Measurements from ENCODE around the gene HLA-E. TPM values are rescaled to one million over a fixed set of nuclear protein-coding genes. Genes with fewer than 3 reads are reported as not detected.

The HLA-E gene
- total RNA-seq, result 73.6 TPM
- polyA plus RNA-seq (ENCODE audit: insufficient read depth in 1 of 8, insufficient read length in 8 of 8, low replicate concordance in 1 of 8), result 10 to 100 TPM; 61.7 to 89.2 (median 77.8) TPM
- long read RNA-seq, donor 1, transcript HLA-E-201 (8 exons, 2,601 nt), result major isoform, 12 of 12 reads
- long read RNA-seq, donor 1, partial matches to known transcripts, result 0 of 12 reads
- long read RNA-seq, donor 1, other reads (novel, unspliced or antisense), result 0 of 12 reads
- long read RNA-seq, donor 2, partial matches to known transcripts, result 0 of 1 reads
- long read RNA-seq, donor 2, other reads (novel, unspliced or antisense), result 0 of 1 reads
- long read RNA-seq, donor 3, transcript HLA-E-201 (8 exons, 2,601 nt), result major isoform, 26 of 39 reads
- long read RNA-seq, donor 3, partial matches to known transcripts, result 12 of 39 reads
- long read RNA-seq, donor 3, other reads (novel, unspliced or antisense), result 0 of 39 reads
- long read RNA-seq, donor 4, transcript HLA-E-201 (8 exons, 2,601 nt), result major isoform, 12 of 18 reads
- long read RNA-seq, donor 4, partial matches to known transcripts, result 5 of 18 reads
- long read RNA-seq, donor 4, other reads (novel, unspliced or antisense), result 0 of 18 reads
- long read RNA-seq, donor 5, transcript HLA-E-201 (8 exons, 2,601 nt), result major isoform, 45 of 71 reads
- long read RNA-seq, donor 5, partial matches to known transcripts, result 24 of 71 reads
- long read RNA-seq, donor 5, other reads (novel, unspliced or antisense), result 0 of 71 reads
- long read RNA-seq, donor 6, transcript HLA-E-201 (8 exons, 2,601 nt), result major isoform, 29 of 37 reads
- long read RNA-seq, donor 6, partial matches to known transcripts, result 7 of 37 reads
- long read RNA-seq, donor 6, other reads (novel, unspliced or antisense), result 0 of 37 reads
- long read RNA-seq, donor 7, transcript HLA-E-201 (8 exons, 2,601 nt), result major isoform, 21 of 35 reads
- long read RNA-seq, donor 7, partial matches to known transcripts, result 8 of 35 reads
- long read RNA-seq, donor 7, other reads (novel, unspliced or antisense), result 6 of 35 reads
- long read RNA-seq, donor 8, transcript HLA-E-201 (8 exons, 2,601 nt), result major isoform, 9 of 50 reads
- long read RNA-seq, donor 8, partial matches to known transcripts, result 38 of 50 reads
- long read RNA-seq, donor 8, other reads (novel, unspliced or antisense), result 0 of 50 reads
- long read RNA-seq, donor 9, transcript HLA-E-201 (8 exons, 2,601 nt), result major isoform, 11 of 18 reads
- long read RNA-seq, donor 9, partial matches to known transcripts, result 5 of 18 reads
- long read RNA-seq, donor 9, other reads (novel, unspliced or antisense), result 0 of 18 reads
- long read RNA-seq, donor 10, transcript HLA-E-201 (8 exons, 2,601 nt), result major isoform, 16 of 18 reads
- long read RNA-seq, donor 10, partial matches to known transcripts, result 0 of 18 reads
- long read RNA-seq, donor 10, other reads (novel, unspliced or antisense), result 0 of 18 reads
- long read RNA-seq, donor 11, transcript HLA-E-201 (8 exons, 2,601 nt), result major isoform, 20 of 41 reads
- long read RNA-seq, donor 11, partial matches to known transcripts, result 18 of 41 reads
- long read RNA-seq, donor 11, other reads (novel, unspliced or antisense), result 0 of 41 reads

GRCh38 chr6:30489081-30490025, at the start of gene HLA-E:
HLA-E (plus strand) TSS chr6:30489509; CDS start chr6:30489532, 23 bp downstream.
- H3K27me3 ChIP-seq (ENCODE audit: control insufficient read depth, insufficient read depth, low read length), result peaks cover 7% of the 10 kb centered on the region
- H3K4me3 ChIP-seq (ENCODE audit: low read length), result peak within 1 kb of the TSS; percentile 71
- H3K27ac ChIP-seq (ENCODE audit: low read length), result peak within 1 kb of the TSS; percentile 96
- H3K36me3 ChIP-seq (ENCODE audit: control insufficient read depth, insufficient read depth, low read length), result peaks cover 31% of the 10 kb centered on the region
- no peaks in the 10 kb centered on the region for H3K9me3 ChIP-seq (replicated peaks; ENCODE audit: control insufficient read depth, low read depth, low read length)
- 5% methylated on average over 61 of the region's 68 CpGs for WGBS (ENCODE audit: insufficient coverage)
- peak; percentile 100 for DNase-seq
- peaks cover 23% of the 10 kb centered on the region for H3K4me1 ChIP-seq (ENCODE audit: control insufficient read depth, insufficient read depth, low read length)

GRCh38 chr6:30441171-30441570, 48.1 kb upstream of the HLA-E start:
- Histone ChIP-seq H3K4me1 (ENCODE audit: control insufficient read depth, insufficient read depth, low read length) (no peaks in the 10 kb centered on the region), H3K4me3 (ENCODE audit: low read length) (no peak overlapping the region), H3K9me3 (replicated peaks; ENCODE audit: control insufficient read depth, low read depth, low read length) (no peaks in the 10 kb centered on the region), H3K27me3 (ENCODE audit: control insufficient read depth, insufficient read depth, low read length) (peaks cover 35% of the 10 kb centered on the region), H3K27ac (ENCODE audit: low read length) (no peak overlapping the region), H3K36me3 (ENCODE audit: control insufficient read depth, insufficient read depth, low read length) (no peaks in the 10 kb centered on the region)
- 57% methylated on average over 2 of the region's 3 CpGs for WGBS (ENCODE audit: insufficient coverage)
- no peak for DNase-seq

GRCh38 chr6:30443657-30444450, 45.5 kb upstream of the HLA-E start:
- Histone ChIP-seq H3K27me3 (ENCODE audit: control insufficient read depth, insufficient read depth, low read length) (peaks cover 51% of the 10 kb centered on the region), H3K27ac (ENCODE audit: low read length) (no peak overlapping the region), H3K36me3 (ENCODE audit: control insufficient read depth, insufficient read depth, low read length) (no peaks in the 10 kb centered on the region), H3K4me3 (ENCODE audit: low read length) (no peak overlapping the region), H3K9me3 (replicated peaks; ENCODE audit: control insufficient read depth, low read depth, low read length) (no peaks in the 10 kb centered on the region), H3K4me1 (ENCODE audit: control insufficient read depth, insufficient read depth, low read length) (no peaks in the 10 kb centered on the region)
- 10% methylated on average over 15 of the region's 20 CpGs for WGBS (ENCODE audit: insufficient coverage)
- no peak for DNase-seq

GRCh38 chr6:30444451-30444742, 44.9 kb upstream of the HLA-E start:
- no peaks in the 10 kb centered on the region for H3K4me1 ChIP-seq (ENCODE audit: control insufficient read depth, insufficient read depth, low read length)
- WGBS (ENCODE audit: insufficient coverage), result 67% methylated on average over 5 of the region's 8 CpGs
- no peak overlapping the region for H3K4me3 ChIP-seq (ENCODE audit: low read length)
- DNase-seq, result no peak
- no peaks in the 10 kb centered on the region for H3K36me3 ChIP-seq (ENCODE audit: control insufficient read depth, insufficient read depth, low read length)
- peaks cover 53% of the 10 kb centered on the region for H3K27me3 ChIP-seq (ENCODE audit: control insufficient read depth, insufficient read depth, low read length)
- no peak overlapping the region for H3K27ac ChIP-seq (ENCODE audit: low read length)
- no peaks in the 10 kb centered on the region for H3K9me3 ChIP-seq (replicated peaks; ENCODE audit: control insufficient read depth, low read depth, low read length)

GRCh38 chr6:30446259-30446658, 43.0 kb upstream of the HLA-E start:
- Histone ChIP-seq H3K27ac (ENCODE audit: low read length) (no peak overlapping the region), H3K9me3 (replicated peaks; ENCODE audit: control insufficient read depth, low read depth, low read length) (no peaks in the 10 kb centered on the region), H3K36me3 (ENCODE audit: control insufficient read depth, insufficient read depth, low read length) (no peaks in the 10 kb centered on the region), H3K4me1 (ENCODE audit: control insufficient read depth, insufficient read depth, low read length) (peaks cover 11% of the 10 kb centered on the region), H3K4me3 (ENCODE audit: low read length) (no peak overlapping the region), H3K27me3 (ENCODE audit: control insufficient read depth, insufficient read depth, low read length) (peaks cover 67% of the 10 kb centered on the region)
- 20% methylated on average over 1 of the region's 2 CpGs for WGBS (ENCODE audit: insufficient coverage)
- DNase-seq, result no peak

- Histone ChIP-seq H3K36me3 (ENCODE audit: control insufficient read depth, insufficient read depth, low read length) (no peaks in the 10 kb centered on the region), H3K9me3 (replicated peaks; ENCODE audit: control insufficient read depth, low read depth, low read length) (no peaks in the 10 kb centered on the region)
- WGBS (ENCODE audit: insufficient coverage), result 0% methylated on average over 1 of the region's 2 CpGs
These were observed 42.1 kb upstream of the HLA-E start for GRCh38 chr6:30447237-30447636.

GRCh38 chr6:30450548-30450908, 38.8 kb upstream of the HLA-E start:
- Histone ChIP-seq H3K36me3 (ENCODE audit: control insufficient read depth, insufficient read depth, low read length) (no peaks in the 10 kb centered on the region), H3K4me3 (ENCODE audit: low read length) (no peak overlapping the region), H3K9me3 (replicated peaks; ENCODE audit: control insufficient read depth, low read depth, low read length) (no peaks in the 10 kb centered on the region), H3K4me1 (ENCODE audit: control insufficient read depth, insufficient read depth, low read length) (peaks cover 16% of the 10 kb centered on the region), H3K27me3 (ENCODE audit: control insufficient read depth, insufficient read depth, low read length) (peaks cover 82% of the 10 kb centered on the region), H3K27ac (ENCODE audit: low read length) (no peak overlapping the region)
- no peak for DNase-seq
- 21% methylated on average over 6 of the region's 9 CpGs for WGBS (ENCODE audit: insufficient coverage)

More at GRCh38 chr6:30447237-30447636, 42.1 kb upstream of the HLA-E start:
- Histone ChIP-seq H3K4me3 (ENCODE audit: low read length) (no peak overlapping the region), H3K27me3 (ENCODE audit: control insufficient read depth, insufficient read depth, low read length) (peaks cover 74% of the 10 kb centered on the region), H3K4me1 (ENCODE audit: control insufficient read depth, insufficient read depth, low read length) (peaks cover 12% of the 10 kb centered on the region), H3K27ac (ENCODE audit: low read length) (no peak overlapping the region)
- DNase-seq, result no peak

- H3K4me1 ChIP-seq (ENCODE audit: control insufficient read depth, insufficient read depth, low read length), result peaks cover 16% of the 10 kb centered on the region
- peak; percentile 83 for DNase-seq
- H3K27me3 ChIP-seq (ENCODE audit: control insufficient read depth, insufficient read depth, low read length), result peaks cover 83% of the 10 kb centered on the region
- no peaks in the 10 kb centered on the region for H3K9me3 ChIP-seq (replicated peaks; ENCODE audit: control insufficient read depth, low read depth, low read length)
- H3K4me3 ChIP-seq (ENCODE audit: low read length), result no peak overlapping the region
- no peaks in the 10 kb centered on the region for H3K36me3 ChIP-seq (ENCODE audit: control insufficient read depth, insufficient read depth, low read length)
- WGBS (ENCODE audit: insufficient coverage), result 6% methylated on average over 47 of the region's 55 CpGs
- no peak overlapping the region for H3K27ac ChIP-seq (ENCODE audit: low read length)
These were observed 38.1 kb upstream of the HLA-E start for GRCh38 chr6:30450909-30451841.

Measured in muscle of leg (tissue), 16 donors.